DOHH2 (cell line): ENCODE results near the gene PYGO2.

ENCODE experiments used
- EZH2phosphoT487 ChIP-seq: fragments of 200-600 bp; sonication (generic); IDR thresholded peaks from 2 replicates; pipeline ENCODE4 v1.6.1; 2017; ENCODE audit warnings: borderline replicate concordance, mild to moderate bottlenecking, antibody characterized with exemption, low read length, moderate library complexity, mixed read lengths
- TF ChIP-seq, protein P1 (sequence below): fragments of 200-600 bp; sonication (generic); IDR thresholded peaks from one replicate; pipeline ENCODE4 v1.5.1; 2014; ENCODE audit warnings: antibody characterized with exemption, mild to moderate bottlenecking, low read depth, low read length; ENCODE audit not compliant: poor library complexity, severe bottlenecking

DNA sequence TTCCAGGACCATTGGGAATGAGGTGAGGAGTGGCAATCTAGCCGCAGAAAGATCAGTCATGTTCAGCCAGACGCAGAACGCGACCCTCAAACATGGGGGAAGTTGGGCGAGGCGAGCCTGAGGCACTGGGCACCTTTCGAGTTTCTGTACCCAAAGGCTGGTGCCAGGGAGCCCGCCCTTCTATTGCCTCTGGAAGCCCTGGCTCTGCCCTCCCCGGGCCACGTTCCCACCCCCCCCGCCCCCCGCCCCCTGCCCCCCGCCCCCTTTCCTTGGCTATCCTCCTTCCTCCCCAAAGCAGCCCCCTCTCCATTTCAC lies 38.8 kb upstream of the PYGO2 start:
- TF ChIP-seq, protein P1, sequence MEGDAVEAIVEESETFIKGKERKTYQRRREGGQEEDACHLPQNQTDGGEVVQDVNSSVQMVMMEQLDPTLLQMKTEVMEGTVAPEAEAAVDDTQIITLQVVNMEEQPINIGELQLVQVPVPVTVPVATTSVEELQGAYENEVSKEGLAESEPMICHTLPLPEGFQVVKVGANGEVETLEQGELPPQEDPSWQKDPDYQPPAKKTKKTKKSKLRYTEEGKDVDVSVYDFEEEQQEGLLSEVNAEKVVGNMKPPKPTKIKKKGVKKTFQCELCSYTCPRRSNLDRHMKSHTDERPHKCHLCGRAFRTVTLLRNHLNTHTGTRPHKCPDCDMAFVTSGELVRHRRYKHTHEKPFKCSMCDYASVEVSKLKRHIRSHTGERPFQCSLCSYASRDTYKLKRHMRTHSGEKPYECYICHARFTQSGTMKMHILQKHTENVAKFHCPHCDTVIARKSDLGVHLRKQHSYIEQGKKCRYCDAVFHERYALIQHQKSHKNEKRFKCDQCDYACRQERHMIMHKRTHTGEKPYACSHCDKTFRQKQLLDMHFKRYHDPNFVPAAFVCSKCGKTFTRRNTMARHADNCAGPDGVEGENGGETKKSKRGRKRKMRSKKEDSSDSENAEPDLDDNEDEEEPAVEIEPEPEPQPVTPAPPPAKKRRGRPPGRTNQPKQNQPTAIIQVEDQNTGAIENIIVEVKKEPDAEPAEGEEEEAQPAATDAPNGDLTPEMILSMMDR = no peak
- TF ChIP-seq EZH2phosphoT487 = no peak
